GM23248 (cell line): ENCODE results near the gene TLK1.

Source experiments
- EZH2 ChIP-seq: fragments of 200-600 bp; sonication (generic); IDR thresholded peaks from 2 replicates; pipeline ENCODE4 v1.6.1; 2018; ENCODE audit warnings: antibody characterized with exemption, mild to moderate bottlenecking; ENCODE audit not compliant: insufficient read depth, poor library complexity, severe bottlenecking
- EZH2phosphoT487 ChIP-seq: fragments of 200-600 bp; sonication (generic); IDR thresholded peaks from 2 replicates; pipeline ENCODE4 v1.6.1; 2018; ENCODE audit warnings: antibody characterized with exemption, moderate library complexity, mild to moderate bottlenecking, low read depth; ENCODE audit not compliant: insufficient read depth

- TF ChIP-seq EZH2 (no peak), EZH2phosphoT487 (no peak)
Observed at GRCh38 chr2:171150694-171151285, 9.9 kb downstream of the TLK1 start.
